ENCODE data around the gene HOXD9. TPM values are rescaled to one million over a fixed set of nuclear protein-coding genes. Genes with fewer than 3 reads are reported as not detected.

HOXD9 gene
- total and polyA plus RNA-seq, 2 donors (not counting 3 experiments of a cell fraction or from before 2014, with no cell fraction given): 1.9 to 3.5 TPM

DNA sequence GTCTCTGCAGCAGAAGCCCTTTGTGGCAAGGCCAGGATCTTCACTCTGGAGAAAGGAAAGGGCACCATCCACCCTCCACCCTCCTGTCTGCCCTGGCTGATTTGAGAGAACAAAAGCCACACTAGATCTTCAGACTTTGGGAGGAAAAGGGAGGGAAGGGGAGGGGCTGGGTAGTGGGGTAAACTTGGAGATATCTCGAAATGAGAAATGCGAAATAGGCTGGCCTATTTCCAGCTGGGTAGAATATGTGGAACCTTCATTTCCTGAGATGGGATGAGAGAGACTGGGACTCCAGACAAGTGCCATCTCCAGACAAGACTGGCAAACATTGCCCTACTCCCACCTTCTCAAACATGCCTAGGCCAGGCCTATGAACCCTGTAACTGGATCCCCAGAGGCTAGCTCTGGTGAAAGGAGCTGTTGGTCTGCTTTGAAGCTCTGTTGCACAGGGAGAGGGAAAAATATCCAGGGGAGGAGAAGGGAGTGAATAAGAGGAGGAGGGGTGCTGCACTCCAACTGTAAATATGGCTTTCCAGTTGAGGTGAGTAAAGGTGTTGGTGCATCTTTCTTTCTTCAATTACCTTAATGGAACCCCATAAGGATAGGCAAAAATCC, 21.2 kb upstream of the HOXD9 start:
- no peak overlapping the region for H3K4me3 ChIP-seq (replicated peaks in 1 of 3; ENCODE audit: insufficient read depth in 1 of 3, low read depth in 1 of 3, low read length in 3 of 3)
- intact Hi-C loops (cut with micrococcal nuclease) (no loop called here), dilution Hi-C loops (cut with MboI; ENCODE audit: extremely low pct_ligation_motif_present, low sequenced_read_pairs) (no loop called here)
- H3K4me1 ChIP-seq (ENCODE audit: control insufficient read depth, extremely low read depth, insufficient read depth, low read length): peaks cover 5% of the 10 kb centered on the region
- no peaks in the 10 kb centered on the region for H3K36me3 ChIP-seq (ENCODE audit: control insufficient read depth in 2 of 2, extremely low read depth in 1 of 2, insufficient read depth in 2 of 2, low read length in 2 of 2)
- peaks cover 2% of the 10 kb centered on the region for H4K20me1 ChIP-seq (replicated peaks; ENCODE audit: control insufficient read depth, extremely low read depth, insufficient read depth, low read length)
- no peak overlapping the region for H3K27ac ChIP-seq (ENCODE audit: insufficient read depth, low read depth, low read length)
- no peaks in the 10 kb centered on the region for H3K79me2 ChIP-seq (ENCODE audit: control insufficient read depth, insufficient read depth, low read length)
- no peaks in the 10 kb centered on the region for H3K9me3 ChIP-seq (replicated peaks; ENCODE audit: control insufficient read depth, insufficient read depth, low read length)
- peaks cover 96 to 99% of the 10 kb centered on the region in 2 experiments for H3K27me3 ChIP-seq (ENCODE audit: control insufficient read depth in 2 of 2, insufficient read depth in 2 of 2, low read length in 2 of 2)
- H3K4me2 ChIP-seq (ENCODE audit: insufficient read depth, low read length): no peak overlapping the region
- H2AFZ ChIP-seq (ENCODE audit: low read depth, low read length): no peak overlapping the region
- no peak for TF ChIP-seq MYC (IDR thresholded peaks at IDR 0.05; ENCODE audit: low read depth, low read length)
- no peak for TF ChIP-seq EZH2 (IDR thresholded peaks at IDR 0.05; ENCODE audit: borderline replicate concordance, low read depth, low read length, severe bottlenecking)
- TF ChIP-seq POLR2A (IDR thresholded peaks at IDR 0.05; ENCODE audit: low read depth, low read length): no peak
- TF ChIP-seq, protein P1, sequence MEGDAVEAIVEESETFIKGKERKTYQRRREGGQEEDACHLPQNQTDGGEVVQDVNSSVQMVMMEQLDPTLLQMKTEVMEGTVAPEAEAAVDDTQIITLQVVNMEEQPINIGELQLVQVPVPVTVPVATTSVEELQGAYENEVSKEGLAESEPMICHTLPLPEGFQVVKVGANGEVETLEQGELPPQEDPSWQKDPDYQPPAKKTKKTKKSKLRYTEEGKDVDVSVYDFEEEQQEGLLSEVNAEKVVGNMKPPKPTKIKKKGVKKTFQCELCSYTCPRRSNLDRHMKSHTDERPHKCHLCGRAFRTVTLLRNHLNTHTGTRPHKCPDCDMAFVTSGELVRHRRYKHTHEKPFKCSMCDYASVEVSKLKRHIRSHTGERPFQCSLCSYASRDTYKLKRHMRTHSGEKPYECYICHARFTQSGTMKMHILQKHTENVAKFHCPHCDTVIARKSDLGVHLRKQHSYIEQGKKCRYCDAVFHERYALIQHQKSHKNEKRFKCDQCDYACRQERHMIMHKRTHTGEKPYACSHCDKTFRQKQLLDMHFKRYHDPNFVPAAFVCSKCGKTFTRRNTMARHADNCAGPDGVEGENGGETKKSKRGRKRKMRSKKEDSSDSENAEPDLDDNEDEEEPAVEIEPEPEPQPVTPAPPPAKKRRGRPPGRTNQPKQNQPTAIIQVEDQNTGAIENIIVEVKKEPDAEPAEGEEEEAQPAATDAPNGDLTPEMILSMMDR (IDR thresholded peaks at IDR 0.05; ENCODE audit: extremely low read depth in 1 of 2, insufficient read depth in 1 of 2, low read depth in 1 of 2, low read length in 2 of 2): no peak
- no peak for TF ChIP-seq POLR2AphosphoS5 (IDR thresholded peaks at IDR 0.05; ENCODE audit: insufficient read depth, low read depth, low read length)
- TF ChIP-seq FOS (IDR thresholded peaks at IDR 0.05; ENCODE audit: borderline replicate concordance, insufficient read depth, low read length): no peak
- TF ChIP-seq, protein P2, sequence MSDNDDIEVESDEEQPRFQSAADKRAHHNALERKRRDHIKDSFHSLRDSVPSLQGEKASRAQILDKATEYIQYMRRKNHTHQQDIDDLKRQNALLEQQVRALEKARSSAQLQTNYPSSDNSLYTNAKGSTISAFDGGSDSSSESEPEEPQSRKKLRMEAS (IDR thresholded peaks at IDR 0.05; ENCODE audit: insufficient read depth, insufficient read length): no peak
- no peak for TF ChIP-seq GATA2 (IDR thresholded peaks at IDR 0.05; ENCODE audit: insufficient read depth, insufficient read length, low read depth, low read length)
- TF ChIP-seq JUN (IDR thresholded peaks at IDR 0.05; ENCODE audit: borderline replicate concordance, insufficient read depth, insufficient read length, low read depth): no peak
- no peaks in the 10 kb centered on the region for H3K9me1 ChIP-seq (replicated peaks; ENCODE audit: control insufficient read depth, extremely low read depth, insufficient read depth, low read length)
- BruUV-seq (replicated peaks): no TSS peak
- no peak for FAIRE-seq
- POLR2A ChIA-PET: no interaction called here
- DNase-seq (ENCODE audit: low read depth, low spot score): no peak
- H3K9ac ChIP-seq (replicated peaks; ENCODE audit: extremely low read depth, insufficient read depth, low read length): no peak overlapping the region
- CTCF ChIA-PET: interaction anchor here (1.4 to 2.4 kb wide), 2 partner anchors 10 to 1047 kb away, joined by 3 to 13 read pairs; no protein-coding TSS in a partner anchor

Measured in endothelial cell of umbilical vein (primary cell).